GM12878 (cell line): ENCODE results near the gene TRIM67. TPM values are rescaled to one million over a fixed set of nuclear protein-coding genes. Genes with fewer than 3 reads are reported as not detected.

Experiments used
- ELK1 ChIP-seq: IDR thresholded peaks from 2 replicates; pipeline ENCODE4 v1.6.1; 2012; ENCODE audit warnings: low read depth, low read length, improper control_type of control experiment
- MEF2A ChIP-seq: IDR thresholded peaks from 2 replicates; pipeline ENCODE4 v1.6.1; 2011; ENCODE audit warnings: low read depth, mild to moderate bottlenecking, low read length, moderate library complexity; ENCODE audit not compliant: insufficient read depth
- MTA3 ChIP-seq: IDR thresholded peaks from 2 replicates; pipeline ENCODE4 v1.6.1; 2012; ENCODE audit warnings: low read length, inconsistent platforms, borderline replicate concordance
- PAX5 ChIP-seq: IDR thresholded peaks from 2 replicates; pipeline ENCODE4 v1.6.1; 2011; ENCODE audit warnings: low read depth, low read length, borderline replicate concordance
- POLR2A ChIP-seq: IDR thresholded peaks from 2 replicates; pipeline ENCODE4 v1.6.1; 2011; ENCODE audit warnings: low read depth, mild to moderate bottlenecking, low read length
- SIN3A ChIP-seq: IDR thresholded peaks from 2 replicates; pipeline ENCODE4 v1.6.1; 2012; ENCODE audit warnings: low read depth, low read length, improper control_type of control experiment
- ZBED1 ChIP-seq: IDR thresholded peaks from 2 replicates; pipeline ENCODE4 v1.6.1; 2016; ENCODE audit warnings: borderline replicate concordance
- ZBTB40 ChIP-seq: fragments of 450-650 bp; IDR thresholded peaks from 2 replicates; pipeline ENCODE4 v1.6.1; 2016; ENCODE audit warnings: mild to moderate bottlenecking, moderate library complexity, borderline replicate concordance
- polyA plus RNA-seq, 11 experiments: library from polyadenylated mRNA; depleted of rRNA in 4 of 11; unstranded in 6 of 11; stranded (reverse) in 5 of 11; fragments of >200 nt; fragmentation: Nextera tagmentation in 4 of 11; fragmentation: Illumina TruSeq in 1 of 11; extraction: Ambion mirVana in 4 of 11; extraction: Trizol in 1 of 11; gene quantifications; 1 replicate in 1 of 11; 2 replicates in 10 of 11; pipeline versions ENCODE4 v1.2.1 to v1.2.3, GENCODE V29; 2011 to 2016; ENCODE audit warnings: inconsistent platforms in 2 of 11, missing spikeins in 2 of 11, low read depth in 1 of 11
- total RNA-seq, 4 experiments: library from RNA; depleted of rRNA in 3 of 4; stranded (reverse); fragments of >200 nt in 3 of 4; fragmentation: Illumina TruSeq in 1 of 4; extraction: Trizol in 1 of 4; gene quantifications; 2 replicates each; pipeline versions ENCODE4 v1.2.1 to v1.2.3, GENCODE V29; 2013 to 2021

TRIM67 gene
- total and polyA plus RNA-seq, 10 of the 15 experiments (the other 5 are each of a cell fraction or from before 2014, with no cell fraction given), result under 0.01 to 0.01 TPM; not detected in 8

GRCh38 chr1:231218078-231218477, 56.2 kb downstream of the TRIM67 start (continued):
- TF ChIP-seq ZBTB40, result no peak
- TF ChIP-seq POLR2A, result no peak
- TF ChIP-seq MTA3, result no peak
- no peak for TF ChIP-seq PAX5
- no peak for TF ChIP-seq SIN3A
- no peak for TF ChIP-seq MEF2A
- TF ChIP-seq ELK1, result no peak
- TF ChIP-seq ZBED1, result no peak
